GM19239 (cell line): ENCODE measurements around the gene LHX1.

Source experiments
- DNase-seq: peaks from one replicate; pipeline ENCODE4 v3.0.0; 2011; ENCODE audit warnings: low spot score; ENCODE audit not compliant: insufficient read length
- FAIRE-seq: peaks from 2 replicates; lab custom pipeline; 2011; peaks lifted over from hg19 to GRCh38; lab: Jason Lieb, UNC

The LHX1 gene

GRCh38 chr17:36921095-36921851 is 16.0 kb upstream of the LHX1 start:
- FAIRE-seq (no peak), DNase-seq (no peak)

DNA sequence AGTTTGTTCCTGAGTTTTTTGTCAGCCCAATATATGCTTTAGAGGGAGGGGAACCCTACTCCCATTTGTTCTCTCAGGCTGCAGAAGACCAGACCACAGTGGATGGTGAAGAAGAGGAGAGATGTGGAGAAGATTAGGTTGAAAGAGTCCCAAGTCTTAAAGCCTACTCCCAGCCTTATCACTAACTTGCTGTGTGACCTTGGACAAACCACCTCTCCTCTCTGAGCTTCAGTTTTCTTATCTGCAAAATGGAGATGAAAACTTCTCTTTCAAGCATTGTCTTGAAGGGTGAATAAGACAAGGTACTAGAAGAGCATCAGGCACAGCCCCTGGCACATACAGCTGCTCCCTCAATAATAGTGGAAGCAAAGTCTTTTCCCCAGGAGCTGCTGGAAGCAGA is 15.1 kb upstream of the LHX1 start:
- FAIRE-seq = no peak
- no peak for DNase-seq

DNA sequence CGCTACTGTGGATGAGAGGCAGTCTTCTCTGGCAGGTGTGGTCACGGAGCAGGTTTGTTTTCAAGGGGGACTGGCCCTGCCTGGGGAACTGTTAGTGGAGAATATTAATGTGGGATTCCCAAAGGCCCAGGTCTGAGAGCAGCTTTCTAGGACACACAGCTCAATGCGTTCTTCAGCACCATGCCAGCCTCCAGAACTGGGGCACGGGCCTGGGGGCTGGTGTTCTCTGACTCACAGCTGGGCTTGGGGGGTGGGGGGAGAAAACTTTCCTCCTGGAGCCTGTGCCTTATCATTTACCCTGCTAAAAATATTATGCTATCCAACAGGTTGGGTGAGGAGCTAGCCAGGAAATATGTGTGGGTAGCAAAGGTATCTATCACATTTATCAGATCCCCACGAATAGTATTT is 13.5 kb upstream of the LHX1 start:
- FAIRE-seq (no peak), DNase-seq (no peak)

GRCh38 chr17:36926226-36926625 is 11.0 kb upstream of the LHX1 start:
- FAIRE-seq (no peak), DNase-seq (no peak)

DNA sequence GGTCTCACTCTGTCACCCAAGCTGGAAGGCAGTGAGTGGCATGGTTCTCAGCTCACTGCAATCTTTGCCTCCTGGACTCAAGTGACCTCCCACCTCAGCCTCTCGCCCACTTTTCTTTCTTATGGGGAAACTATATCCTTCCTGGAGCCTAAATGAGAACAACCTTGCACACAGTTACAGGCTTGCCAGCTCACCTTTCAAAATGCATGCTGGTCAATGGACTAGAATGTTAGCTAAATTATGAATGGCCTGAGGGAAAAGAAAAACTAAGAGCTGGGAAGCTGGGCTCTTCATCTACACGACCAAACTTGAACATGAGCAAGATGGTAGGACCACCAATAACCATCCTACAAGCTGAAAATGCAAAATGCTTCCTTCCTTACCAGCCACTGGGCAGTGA is 10.6 kb upstream of the LHX1 start:
- no peak for DNase-seq
- no peak for FAIRE-seq

DNA sequence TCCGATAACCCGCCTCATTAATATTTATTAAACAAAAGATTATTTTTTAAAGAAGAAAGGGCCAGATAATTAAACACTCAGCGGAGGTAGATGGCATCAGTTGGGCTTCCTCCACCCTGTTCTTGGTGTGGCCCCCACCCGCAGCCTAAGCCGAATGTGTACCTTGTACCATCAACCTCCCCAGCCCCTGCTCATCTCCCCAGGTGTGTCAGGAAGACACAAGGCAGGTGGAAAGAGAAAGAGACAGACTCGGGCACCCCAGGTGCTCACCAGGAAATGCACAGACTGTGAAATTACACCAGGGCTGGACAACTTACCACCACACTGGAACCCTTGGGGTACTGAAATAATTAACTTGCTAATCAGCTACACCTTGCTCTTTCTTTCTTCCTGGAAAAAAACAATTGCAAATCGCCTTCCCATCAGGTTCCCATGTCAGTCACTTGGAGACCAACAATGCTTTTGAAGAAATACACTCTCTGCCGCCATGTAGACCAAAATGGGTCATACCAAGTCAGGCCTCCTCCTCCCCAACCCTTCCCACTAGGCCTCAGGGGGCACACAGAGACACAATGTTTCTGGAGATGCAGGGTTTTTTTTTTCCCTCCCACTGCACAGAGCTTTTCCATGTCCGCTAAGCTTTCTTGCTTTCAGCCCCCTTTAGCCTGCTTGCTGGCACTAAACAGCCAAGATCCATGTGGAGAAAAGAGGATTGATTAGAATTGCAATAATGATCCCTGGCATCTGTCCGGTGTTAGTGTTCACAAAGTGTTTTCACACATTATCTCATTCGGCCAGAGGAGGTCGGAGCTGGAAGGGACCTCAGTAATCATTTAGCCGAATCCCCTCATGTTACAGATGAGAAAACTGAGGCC is 8.6 kb upstream of the LHX1 start:
- FAIRE-seq (no peak), DNase-seq (no peak)

DNA sequence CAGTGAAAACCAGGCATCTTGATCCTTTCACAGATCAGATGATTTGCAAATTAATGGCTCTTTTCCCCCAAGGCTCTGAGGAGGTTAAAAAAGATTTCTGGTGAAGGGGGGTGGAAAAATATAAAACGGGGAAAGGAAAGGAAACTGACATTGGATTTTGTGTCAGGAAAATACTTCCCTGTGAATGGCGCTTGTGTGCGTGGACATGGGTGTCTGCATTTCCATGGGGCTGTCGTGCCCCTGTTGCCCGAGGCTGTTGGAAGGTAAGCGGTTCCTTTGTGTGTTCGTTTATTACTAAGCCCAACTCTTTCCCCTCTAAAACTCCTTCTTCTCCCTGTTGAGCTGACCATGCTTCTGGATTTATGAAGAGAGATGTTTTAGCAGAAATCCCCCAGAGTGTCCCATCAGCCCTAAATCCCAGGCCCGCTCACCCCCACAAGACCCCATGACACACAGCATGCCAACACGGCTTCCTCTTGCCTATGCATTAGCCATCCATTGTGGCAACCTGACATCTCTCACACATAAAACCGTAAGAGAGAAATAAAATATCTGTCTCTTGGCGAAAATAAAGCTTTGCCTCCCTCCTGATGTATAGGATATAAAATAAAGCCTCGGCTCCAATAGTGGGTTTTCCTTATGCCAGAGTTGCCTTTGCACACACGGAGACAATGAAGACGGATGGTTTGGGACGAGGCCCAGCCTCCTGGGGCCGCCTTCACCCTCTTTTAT is 7.3 kb upstream of the LHX1 start:
- FAIRE-seq (no peak), DNase-seq (no peak)

GRCh38 chr17:36930583-36930900 is 6.7 kb upstream of the LHX1 start:
- no peak for FAIRE-seq
- DNase-seq = no peak

DNA sequence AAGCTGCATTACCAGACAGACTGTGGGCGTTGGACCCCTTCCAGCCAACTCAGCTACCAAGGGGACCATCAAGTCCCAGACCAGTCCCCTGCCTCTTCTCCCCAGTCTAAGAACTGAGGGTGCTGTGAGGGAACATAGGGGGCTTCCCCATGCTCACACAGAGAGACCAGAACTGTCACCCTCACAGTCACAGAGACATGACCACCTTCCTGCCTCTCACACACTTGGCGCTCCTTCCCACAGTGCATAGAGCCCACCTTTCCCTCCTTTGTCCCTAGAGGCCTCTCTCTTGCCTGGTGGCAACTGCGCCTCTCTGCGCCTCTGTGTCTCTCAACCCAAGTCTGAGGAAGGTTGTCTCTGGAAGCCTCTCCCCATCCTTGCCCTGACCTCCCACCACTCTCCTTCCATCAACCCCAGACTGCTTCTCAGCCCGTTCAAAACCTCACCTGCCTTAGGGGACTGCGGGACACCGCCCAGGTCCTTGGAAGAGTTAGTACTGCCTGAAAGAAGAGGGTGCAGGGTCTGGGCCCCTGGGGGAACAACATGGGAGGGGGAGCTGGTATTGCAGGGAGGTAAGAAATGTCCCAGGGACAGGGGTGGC is 6.1 kb upstream of the LHX1 start:
- DNase-seq (no peak), FAIRE-seq (no peak)

DNA sequence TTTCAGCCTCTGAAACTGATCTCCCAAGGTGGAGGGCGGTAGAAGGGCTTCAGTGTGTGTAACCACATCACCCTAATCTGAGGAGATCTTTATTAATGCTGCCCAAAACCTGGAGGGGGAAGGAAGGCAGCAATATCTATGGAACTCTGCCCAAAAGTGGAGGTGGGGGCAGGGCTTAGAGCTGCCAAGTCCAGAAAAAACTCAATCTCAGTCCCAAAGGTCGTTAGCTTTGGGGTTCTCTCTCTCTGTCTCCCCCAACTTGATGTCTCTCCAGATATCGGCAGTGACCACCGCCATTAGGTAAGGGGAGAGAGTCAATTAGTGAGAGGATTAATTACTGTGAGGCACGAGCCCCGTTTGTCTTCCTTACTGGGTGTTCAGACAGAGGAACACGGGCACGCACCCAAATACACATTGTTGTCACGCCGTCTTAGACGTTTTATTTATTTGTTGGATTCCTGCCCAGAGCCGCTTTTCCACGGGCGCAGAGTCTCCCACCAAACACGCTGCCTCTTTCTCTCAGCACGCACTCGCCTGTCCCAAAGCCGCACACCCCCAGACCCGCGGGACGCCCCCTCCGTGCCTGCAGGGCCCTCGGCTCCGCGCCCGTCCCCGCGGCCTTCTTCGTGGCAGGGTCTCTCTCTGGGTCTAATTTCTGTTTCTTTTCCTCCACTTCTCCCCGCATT is 5.4 kb upstream of the LHX1 start:
- no peak for FAIRE-seq
- no peak for DNase-seq

DNA sequence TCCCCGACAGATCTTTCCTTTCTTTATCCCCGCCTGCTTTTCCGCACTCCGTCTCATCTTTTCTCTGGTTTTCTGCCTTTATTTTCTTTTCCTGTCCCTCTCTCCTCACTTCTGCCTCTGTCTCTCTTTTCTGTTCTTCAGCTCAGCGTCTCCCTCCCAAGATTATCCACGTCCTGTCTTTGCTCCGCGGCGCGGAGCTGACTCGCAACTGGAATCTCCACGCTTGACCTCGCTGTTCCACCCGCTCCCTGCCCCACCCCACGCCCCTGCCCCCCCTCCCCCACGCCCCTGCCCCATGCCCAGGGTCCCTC is 4.9 kb upstream of the LHX1 start:
- DNase-seq (no peak), FAIRE-seq (no peak)

GRCh38 chr17:36932694-36933511 is 4.4 kb upstream of the LHX1 start:
- FAIRE-seq = no peak
- no peak for DNase-seq

- FAIRE-seq = no peak
- no peak for DNase-seq
These were observed 3.6 kb upstream of the LHX1 start for GRCh38 chr17:36933512-36934143.

DNA sequence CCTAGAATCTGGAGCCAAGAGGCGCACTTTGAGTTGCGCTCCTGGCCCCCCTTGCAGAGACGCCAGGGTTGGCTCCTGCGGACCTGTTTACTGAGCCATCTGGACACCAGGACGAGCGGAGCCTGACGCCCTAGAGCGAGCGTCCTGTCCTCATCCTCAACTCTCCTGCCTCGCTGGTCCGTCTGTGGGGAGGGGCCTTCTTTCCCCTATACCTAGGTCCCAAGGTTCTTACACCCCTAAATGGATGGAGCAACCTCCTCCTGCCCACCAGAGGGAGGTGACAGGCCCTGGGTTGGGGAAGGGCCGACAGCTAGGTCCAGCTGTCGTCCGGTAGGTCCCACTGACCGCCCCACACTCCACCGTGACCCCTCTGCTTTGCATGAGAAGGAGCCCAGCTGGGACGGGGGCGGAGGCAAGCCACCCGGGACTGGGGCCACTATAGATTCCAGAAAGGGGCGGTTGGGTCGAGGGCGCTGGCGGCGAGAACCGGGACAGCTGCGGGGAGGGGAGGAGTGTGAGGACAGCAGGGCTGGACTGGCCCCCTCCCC is 3.1 kb upstream of the LHX1 start:
- FAIRE-seq = no peak
- no peak for DNase-seq

GRCh38 chr17:36934692-36935630 is 2.3 kb upstream of the LHX1 start:
- no peak for DNase-seq

DNA sequence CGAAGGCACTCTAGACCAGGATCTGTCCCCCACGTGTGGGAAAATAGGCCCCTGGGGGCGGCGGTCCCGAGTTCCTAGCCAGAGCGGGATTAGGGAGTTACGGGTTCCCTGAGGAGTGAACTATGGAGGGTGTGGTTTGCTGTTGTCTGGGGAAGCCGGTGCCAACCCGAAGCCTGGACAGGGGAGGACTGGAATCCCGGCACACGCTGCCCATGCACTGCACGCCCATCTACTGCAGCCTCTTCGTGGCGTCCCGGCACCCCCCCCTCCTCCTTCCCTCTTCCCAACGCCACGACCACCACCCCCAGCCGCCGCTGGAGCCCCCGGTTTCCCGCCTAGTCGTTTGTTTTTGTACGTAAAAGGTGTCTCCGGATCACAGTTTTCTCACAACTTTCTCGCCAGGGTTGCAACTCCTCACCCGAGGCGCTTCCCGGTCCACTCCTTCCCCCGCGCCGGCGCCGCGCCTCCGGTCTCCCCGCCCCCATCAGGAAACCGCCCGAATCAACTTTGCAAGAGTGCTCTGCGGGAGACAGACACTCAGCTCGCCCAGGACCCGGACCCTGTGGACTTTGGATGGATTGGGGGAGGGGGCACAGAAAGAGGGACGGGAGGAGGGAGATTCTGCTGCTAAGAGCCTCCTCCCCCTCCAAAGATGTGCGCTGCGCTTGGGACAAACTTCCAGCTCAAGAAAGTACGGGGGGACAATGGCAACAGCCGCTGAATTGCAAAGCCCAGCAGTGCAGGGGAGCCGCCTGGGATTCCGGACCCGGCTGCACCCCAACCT is 1.4 kb upstream of the LHX1 start:
- FAIRE-seq = no peak
- DNase-seq = no peak

More at GRCh38 chr17:36934692-36935630, 2.3 kb upstream of the LHX1 start:
- no peak for FAIRE-seq

DNA sequence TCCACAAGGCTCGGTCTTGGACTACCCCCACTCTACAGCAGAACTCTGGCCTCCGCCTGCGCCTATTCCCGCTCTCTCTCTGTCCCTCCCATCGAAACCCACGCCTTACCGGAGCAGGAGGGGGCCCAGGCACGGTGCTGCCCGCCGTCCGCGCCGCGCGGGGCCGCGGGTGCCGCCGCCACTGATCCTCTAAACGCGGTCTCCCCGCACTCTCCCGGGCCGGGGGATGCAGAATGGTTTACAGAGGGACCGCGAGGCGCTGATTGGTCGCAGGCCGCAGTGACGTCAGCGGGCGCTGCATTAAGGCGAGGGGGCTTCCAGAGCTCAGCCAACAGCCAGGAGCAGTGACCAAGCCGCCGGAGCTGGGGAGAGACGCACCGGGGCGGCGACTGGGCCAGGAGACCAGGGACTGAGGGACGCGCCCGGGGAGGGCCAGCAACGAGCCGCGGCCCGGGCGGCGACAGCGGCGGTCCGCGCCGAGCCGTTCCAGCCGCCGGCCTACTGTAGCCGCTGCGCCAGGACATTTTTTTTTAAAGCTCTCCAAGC is 747 bp upstream of the LHX1 start:
- no peak for DNase-seq
- no peak for FAIRE-seq
